Glutamatergic neuron (in vitro differentiated cells): ENCODE data around the gene MTHFD1L. TPM values are rescaled to one million over a fixed set of nuclear protein-coding genes. Genes with fewer than 3 reads are reported as not detected.

ENCODE experiments used
- DNase-seq: peaks from one replicate; pipeline ENCODE4 v3.0.0; 2022
- H3K27ac Mint-ChIP-seq: one replicate; pipeline ENCODE4 v1.8.0; 2020; ENCODE audit warnings: mild to moderate bottlenecking, mixed read lengths, inconsistent platforms; ENCODE audit not compliant: unreplicated experiment
- H3K27me3 Mint-ChIP-seq: one replicate; pipeline ENCODE4 v1.8.0; 2020; ENCODE audit warnings: mild to moderate bottlenecking, moderate library complexity, mixed read lengths, inconsistent platforms; ENCODE audit not compliant: unreplicated experiment
- H3K36me3 Mint-ChIP-seq: one replicate; pipeline ENCODE4 v1.8.0; 2020; ENCODE audit warnings: mild to moderate bottlenecking, mixed read lengths, inconsistent platforms; ENCODE audit not compliant: unreplicated experiment
- H3K4me1 Mint-ChIP-seq: one replicate; pipeline ENCODE4 v1.8.0; 2020; ENCODE audit warnings: mild to moderate bottlenecking, low read depth, mixed read lengths, inconsistent platforms; ENCODE audit not compliant: unreplicated experiment
- H3K4me3 Mint-ChIP-seq: one replicate; pipeline ENCODE4 v1.8.0; 2020; ENCODE audit warnings: mild to moderate bottlenecking, mixed read lengths, inconsistent platforms; ENCODE audit not compliant: unreplicated experiment
- H3K9me3 Mint-ChIP-seq: one replicate; pipeline ENCODE4 v1.8.0; 2020; ENCODE audit warnings: mild to moderate bottlenecking, moderate library complexity, mixed read lengths, inconsistent platforms; ENCODE audit not compliant: unreplicated experiment
- total RNA-seq: library from RNA; stranded (reverse); fragmentation: NEBNext Ultra II Directional; extraction: Animal tissue kit (Norgen Biotek cat#: 25700); gene quantifications from one replicate; pipeline ENCODE4 v1.2.1, GENCODE V29; 2021; ENCODE audit not compliant: unreplicated experiment
- TF ChIP-seq, protein P1 (sequence below): fragments of 200-600 bp; sonication (generic); IDR thresholded peaks from one replicate; pipeline ENCODE4 v1.5.0; 2021; ENCODE audit not compliant: partially characterized antibody, unreplicated experiment

Gene MTHFD1L
- total RNA-seq, 1 donor from 2014 or later, result 35.9 TPM

DNA sequence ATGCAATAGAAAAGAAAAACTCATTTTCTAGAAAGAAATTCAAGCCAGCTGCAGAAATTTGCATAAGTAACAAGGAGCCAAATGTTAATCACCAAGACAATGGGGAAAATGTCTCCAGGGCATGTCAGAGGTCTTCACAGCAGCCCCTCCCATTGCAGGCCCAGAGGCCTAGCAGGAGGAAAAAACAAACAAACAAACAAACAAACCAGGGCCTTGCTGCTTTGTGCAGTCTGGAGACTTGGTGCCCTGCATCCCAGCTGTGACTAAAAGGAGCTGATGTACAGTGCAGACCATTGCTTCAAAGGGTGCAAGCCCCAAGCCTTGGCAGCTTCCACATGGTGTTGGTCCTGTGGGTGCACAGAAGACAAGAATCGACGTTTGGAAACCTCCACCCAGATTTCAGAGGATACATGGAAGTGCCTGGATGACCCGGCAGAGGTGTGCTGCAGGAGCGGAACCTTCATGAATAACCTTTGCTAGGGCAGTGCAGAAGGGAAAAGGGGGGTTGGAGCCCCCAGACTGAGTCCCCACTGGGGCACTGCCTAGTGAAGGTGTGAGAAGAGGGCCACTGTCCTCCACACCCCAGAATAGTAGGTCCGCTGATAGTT, 263.4 kb downstream of the MTHFD1L start:
- DNase-seq, result no peak
- peaks cover 15% of the 10 kb centered on the region for H3K4me1 Mint-ChIP-seq
- peak overlapping the region; percentile 48 for H3K27ac Mint-ChIP-seq
- peaks cover 14% of the 10 kb centered on the region for H3K36me3 Mint-ChIP-seq
- no peaks in the 10 kb centered on the region for H3K27me3 Mint-ChIP-seq
- H3K9me3 Mint-ChIP-seq, result peaks cover 5% of the 10 kb centered on the region
- no peak overlapping the region for H3K4me3 Mint-ChIP-seq
- TF ChIP-seq, protein P1, sequence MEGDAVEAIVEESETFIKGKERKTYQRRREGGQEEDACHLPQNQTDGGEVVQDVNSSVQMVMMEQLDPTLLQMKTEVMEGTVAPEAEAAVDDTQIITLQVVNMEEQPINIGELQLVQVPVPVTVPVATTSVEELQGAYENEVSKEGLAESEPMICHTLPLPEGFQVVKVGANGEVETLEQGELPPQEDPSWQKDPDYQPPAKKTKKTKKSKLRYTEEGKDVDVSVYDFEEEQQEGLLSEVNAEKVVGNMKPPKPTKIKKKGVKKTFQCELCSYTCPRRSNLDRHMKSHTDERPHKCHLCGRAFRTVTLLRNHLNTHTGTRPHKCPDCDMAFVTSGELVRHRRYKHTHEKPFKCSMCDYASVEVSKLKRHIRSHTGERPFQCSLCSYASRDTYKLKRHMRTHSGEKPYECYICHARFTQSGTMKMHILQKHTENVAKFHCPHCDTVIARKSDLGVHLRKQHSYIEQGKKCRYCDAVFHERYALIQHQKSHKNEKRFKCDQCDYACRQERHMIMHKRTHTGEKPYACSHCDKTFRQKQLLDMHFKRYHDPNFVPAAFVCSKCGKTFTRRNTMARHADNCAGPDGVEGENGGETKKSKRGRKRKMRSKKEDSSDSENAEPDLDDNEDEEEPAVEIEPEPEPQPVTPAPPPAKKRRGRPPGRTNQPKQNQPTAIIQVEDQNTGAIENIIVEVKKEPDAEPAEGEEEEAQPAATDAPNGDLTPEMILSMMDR, result no peak

- TF ChIP-seq, protein P1, result no peak
- DNase-seq, result no peak
- Mint-ChIP-seq H3K27ac (no peak overlapping the region), H3K4me3 (no peak overlapping the region), H3K36me3 (peaks cover 19% of the 10 kb centered on the region), H3K9me3 (peaks cover 5% of the 10 kb centered on the region), H3K4me1 (peaks cover 15% of the 10 kb centered on the region), H3K27me3 (peaks cover 3% of the 10 kb centered on the region)
These were observed 264.8 kb downstream of the MTHFD1L start for GRCh38 chr6:151130329-151130728.

- H3K36me3 Mint-ChIP-seq, result peaks cover 14% of the 10 kb centered on the region
- DNase-seq, result no peak
- TF ChIP-seq, protein P1, result no peak
- H3K4me3 Mint-ChIP-seq, result no peak overlapping the region
- no peak overlapping the region for H3K27ac Mint-ChIP-seq
- H3K27me3 Mint-ChIP-seq, result peaks cover 3% of the 10 kb centered on the region
- peaks cover 5% of the 10 kb centered on the region for H3K9me3 Mint-ChIP-seq
- H3K4me1 Mint-ChIP-seq, result peaks cover 19% of the 10 kb centered on the region
These were observed 266.0 kb downstream of the MTHFD1L start for GRCh38 chr6:151131324-151132007.

DNA sequence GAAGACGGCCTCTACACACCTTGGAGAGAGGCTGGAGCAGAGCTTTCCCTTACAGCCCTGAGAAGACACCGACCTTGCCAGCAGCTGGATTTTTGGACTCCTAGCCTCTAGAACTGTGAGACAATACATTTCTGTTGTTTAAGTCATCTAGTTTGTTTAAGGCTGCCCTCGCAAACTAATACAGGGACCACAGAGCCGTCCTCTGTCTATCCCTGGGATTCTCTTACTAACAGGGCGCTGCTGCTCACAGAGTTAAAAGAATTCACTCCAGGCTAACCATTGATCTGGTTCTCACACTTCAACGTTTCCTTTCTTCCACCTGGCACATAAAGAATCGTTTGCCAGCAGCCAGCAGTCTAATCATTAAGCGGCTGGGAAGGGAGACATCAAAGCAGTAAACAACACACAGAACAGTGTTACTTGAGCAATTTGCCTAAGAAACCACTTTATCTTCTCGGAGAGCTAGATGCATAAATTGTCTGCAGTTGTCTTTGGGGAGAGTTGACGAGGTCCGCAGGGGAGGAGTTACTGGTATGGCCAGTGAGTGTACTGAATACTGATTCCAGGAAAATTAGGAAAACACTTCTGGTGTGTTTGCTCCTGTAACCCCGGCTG, 270.7 kb downstream of the MTHFD1L start:
- Mint-ChIP-seq H3K4me1 (peaks cover 6% of the 10 kb centered on the region), H3K9me3 (peaks cover 1% of the 10 kb centered on the region), H3K27me3 (peaks cover 3% of the 10 kb centered on the region), H3K27ac (no peak overlapping the region), H3K36me3 (peaks cover 6% of the 10 kb centered on the region), H3K4me3 (no peak overlapping the region)
- TF ChIP-seq, protein P1, result no peak
- no peak for DNase-seq

- H3K4me1 Mint-ChIP-seq, result peaks cover 8% of the 10 kb centered on the region
- no peak overlapping the region for H3K4me3 Mint-ChIP-seq
- no peak overlapping the region for H3K27ac Mint-ChIP-seq
- DNase-seq, result no peak
- TF ChIP-seq, protein P1, result no peak
- peaks cover 1% of the 10 kb centered on the region for H3K9me3 Mint-ChIP-seq
- peaks cover 6% of the 10 kb centered on the region for H3K36me3 Mint-ChIP-seq
- peaks cover 3% of the 10 kb centered on the region for H3K27me3 Mint-ChIP-seq
These were observed 272.0 kb downstream of the MTHFD1L start for GRCh38 chr6:151137542-151137941.
